Activated T-helper 1 cell treated with Interleukin-2 at 50 U/mL for 16 hours (primary cell): ENCODE measurements around the gene MAPK8IP3.
A peak's percentile ranks its signal among the peaks of the same experiment; 100 is the strongest.

Experiments
- DNase-seq: peaks from one replicate; pipeline ENCODE4 v3.0.0-alpha.2; 2020; ENCODE audit warnings: low read depth

MAPK8IP3 gene

GRCh38 chr16:1812732-1813163 is 106.8 kb downstream of the MAPK8IP3 start:
- peak; percentile 24 for DNase-seq

GRCh38 chr16:1815461-1815860 is 109.5 kb downstream of the MAPK8IP3 start:
- DNase-seq, result no peak

GRCh38 chr16:1816396-1817275 is 110.6 kb downstream of the MAPK8IP3 start:
- no peak for DNase-seq

- no peak for DNase-seq
Measured at GRCh38 chr16:1817276-1817589, 111.2 kb downstream of the MAPK8IP3 start.

GRCh38 chr16:1817716-1818115 is 111.7 kb downstream of the MAPK8IP3 start:
- DNase-seq, result no peak

GRCh38 chr16:1818204-1818872 is 112.3 kb downstream of the MAPK8IP3 start:
- no peak for DNase-seq

GRCh38 chr16:1818873-1819525 is 113.0 kb downstream of the MAPK8IP3 start:
- DNase-seq, result no peak

GRCh38 chr16:1819611-1820010 is 113.6 kb downstream of the MAPK8IP3 start:
- DNase-seq, result no peak
